Endothelial cell of umbilical vein (primary cell): ENCODE data around the gene NAPA.

ENCODE experiments used
- CTCF ChIP-seq, 2 donors: IDR thresholded peaks; 1 replicate in 1 of 2; 2 replicates in 1 of 2; pipeline ENCODE4 v1.5.1; 2011; ENCODE audit warnings: low read length in 2 of 2, mild to moderate bottlenecking in 2 of 2, moderate library complexity in 2 of 2, control low read depth in 1 of 2, inconsistent platforms in 1 of 2, low read depth in 1 of 2; ENCODE audit not compliant: insufficient read depth in 1 of 2; ENCODE audit errors: extremely low read depth in 1 of 2
- GATA2 ChIP-seq: IDR thresholded peaks from 2 replicates; pipeline ENCODE4 v1.7.0; 2011; ENCODE audit warnings: low read depth, mild to moderate bottlenecking, moderate library complexity, mixed read lengths, low read length; ENCODE audit not compliant: insufficient read length, insufficient read depth
- POLR2AphosphoS5 ChIP-seq: IDR thresholded peaks from 2 replicates; pipeline ENCODE4 v1.6.1; 2012; ENCODE audit warnings: low read depth, mild to moderate bottlenecking, control low read depth, low read length, moderate library complexity; ENCODE audit not compliant: insufficient read depth

GRCh38 chr19:47499371-47499770 lies 15.5 kb downstream of the NAPA start:
- no peak for TF ChIP-seq CTCF (IDR thresholded peaks at IDR 0.05; ENCODE audit: extremely low read depth in 1 of 2, insufficient read depth in 1 of 2, low read depth in 1 of 2, low read length in 2 of 2)
- TF ChIP-seq GATA2 = no peak
- TF ChIP-seq POLR2AphosphoS5 = no peak
